IMR-90 (cell line): ENCODE data around the gene FSIP2. TPM values are rescaled to one million over a fixed set of nuclear protein-coding genes. Genes with fewer than 3 reads are reported as not detected.

ENCODE experiments used
- ATAC-seq: fragments of 200-7000 bp; cut with Tn5 transposase; 2 replicates; pipeline ENCODE4 v1.9.1; 2020; ENCODE audit warnings: low read depth, mild to moderate bottlenecking, moderate library complexity
- Bru-seq: library from RNA; stranded (reverse); fragments of 400-500 nt; gene quantifications from one replicate; lab custom pipeline; 2021; lab: Mats Ljungman, UMichigan
- BruChase-seq, 2 experiments: library from RNA; stranded (reverse); fragments of 400-500 nt; gene quantifications; one replicate each; lab custom pipeline; 2021; lab: Mats Ljungman, UMichigan
- BruUV-seq: library from RNA; stranded (reverse); fragments of 400-500 nt; replicated peaks from 2 replicates; lab custom pipeline; 2021; lab: Mats Ljungman, UMichigan
- CTCF ChIA-PET: fragments of 300-600 bp; formaldehyde crosslinking; extraction: SDS; loops from one replicate; lab custom pipeline; 2021; ENCODE audit warnings: antibody characterized with exemption; lab: Yijun Ruan, JAX
- POLR2A ChIA-PET: fragments of 300-600 bp; sonication (Branson Sonifier 250); formaldehyde crosslinking; loops from one replicate; lab custom pipeline; 2022; ENCODE audit warnings: antibody characterized with exemption; ENCODE audit not compliant: unreplicated experiment; lab: Charles Lee
- DNase-seq: peaks from one replicate; pipeline ENCODE4 v3.0.0; 2013
- H2AFZ ChIP-seq: replicated peaks from 2 replicates; pipeline ENCODE3; 2013; ENCODE audit warnings: low read length, mild to moderate bottlenecking; ENCODE audit not compliant: poor library complexity
- H2AK5ac ChIP-seq: 2 replicates; pipeline ENCODE4 v1.6.1; 2013; ENCODE audit warnings: low read depth, low read length, inconsistent platforms
- H2AK9ac ChIP-seq: replicated peaks from 2 replicates; pipeline ENCODE3; 2013; ENCODE audit warnings: mild to moderate bottlenecking, low read depth, low read length, moderate library complexity; ENCODE audit not compliant: poor library complexity
- H2BK120ac ChIP-seq: 2 replicates; pipeline ENCODE4 v1.6.1; 2013; ENCODE audit warnings: low read depth, low read length, inconsistent platforms
- H2BK15ac ChIP-seq: 3 replicates; pipeline ENCODE4 v1.6.1; 2013; ENCODE audit warnings: low read depth, low read length, inconsistent platforms
- H2BK20ac ChIP-seq: 2 replicates; pipeline ENCODE4 v1.6.1; 2013; ENCODE audit warnings: low read depth, mild to moderate bottlenecking, inconsistent platforms, low read length, moderate library complexity
- H2BK5ac ChIP-seq: 2 replicates; pipeline ENCODE4 v1.6.1; 2013; ENCODE audit warnings: mild to moderate bottlenecking, low read depth, low read length, inconsistent platforms; ENCODE audit not compliant: poor library complexity, severe bottlenecking
- H3K14ac ChIP-seq: replicated peaks from 2 replicates; pipeline ENCODE4 v1.6.1; 2013; ENCODE audit warnings: low read depth, low read length, inconsistent platforms
- H3K18ac ChIP-seq: 2 replicates; pipeline ENCODE4 v1.6.1; 2013; ENCODE audit warnings: low read depth, low read length, control low read depth
- H3K23ac ChIP-seq: 2 replicates; pipeline ENCODE4 v1.6.1; 2013; ENCODE audit warnings: low read depth, low read length, inconsistent platforms
- H3K27ac ChIP-seq: 2 replicates; pipeline ENCODE4 v1.5.1; 2013; ENCODE audit warnings: mild to moderate bottlenecking, control low read depth, low read length; ENCODE audit not compliant: insufficient read depth
- H3K27me3 ChIP-seq: 2 replicates; pipeline ENCODE4 v1.6.1; 2013; ENCODE audit warnings: low read length; ENCODE audit not compliant: control insufficient read depth, insufficient read depth
- H3K36me3 ChIP-seq: 2 replicates; pipeline ENCODE4 v1.6.1; 2013; ENCODE audit warnings: low read length, mixed read lengths; ENCODE audit not compliant: control insufficient read depth, insufficient read depth
- H3K4ac ChIP-seq: 2 replicates; pipeline ENCODE4 v1.6.1; 2013; ENCODE audit warnings: low read depth, low read length, inconsistent platforms
- H3K4me1 ChIP-seq: 2 replicates; pipeline ENCODE4 v1.6.1; 2013; ENCODE audit warnings: low read length, mixed read lengths; ENCODE audit not compliant: control insufficient read depth, insufficient read depth
- H3K4me2 ChIP-seq: 2 replicates; pipeline ENCODE4 v1.6.1; 2013; ENCODE audit warnings: low read depth, mild to moderate bottlenecking, control low read depth, low read length, moderate library complexity
- H3K4me3 ChIP-seq: 2 replicates; pipeline ENCODE4 v1.5.1; 2013; ENCODE audit warnings: low read depth, mild to moderate bottlenecking, control low read depth, low read length, moderate library complexity; ENCODE audit not compliant: insufficient read depth
- H3K56ac ChIP-seq: 2 replicates; pipeline ENCODE4 v1.6.1; 2013; ENCODE audit warnings: low read length, inconsistent platforms; ENCODE audit not compliant: insufficient read depth; ENCODE audit errors: extremely low read depth
- H3K79me1 ChIP-seq, 2 experiments: 2 replicates each; pipeline ENCODE4 v1.6.1; 2013; ENCODE audit warnings: low read length in 2 of 2, inconsistent platforms in 1 of 2, low read depth in 1 of 2
- H3K9ac ChIP-seq: 2 replicates; pipeline ENCODE4 v1.6.1; 2013; ENCODE audit warnings: low read depth, low read length, control low read depth
- H3K9me1 ChIP-seq: 2 replicates; pipeline ENCODE4 v1.6.1; 2013; ENCODE audit warnings: low read length, inconsistent platforms; ENCODE audit not compliant: insufficient read depth
- H3K9me3 ChIP-seq: 2 replicates; pipeline ENCODE4 v1.6.1; 2013; ENCODE audit warnings: low read length; ENCODE audit not compliant: control insufficient read depth, insufficient read depth
- H4K20me1 ChIP-seq: 2 replicates; pipeline ENCODE4 v1.6.1; 2013; ENCODE audit warnings: low read length, inconsistent platforms; ENCODE audit not compliant: insufficient read depth
- H4K5ac ChIP-seq: 2 replicates; pipeline ENCODE4 v1.6.1; 2013; ENCODE audit warnings: mild to moderate bottlenecking, low read depth, low read length, control low read depth
- H4K8ac ChIP-seq, 2 experiments: 2 replicates each; pipeline ENCODE4 v1.6.1; 2013; ENCODE audit warnings: low read depth in 2 of 2, low read length in 2 of 2, control low read depth in 1 of 2, inconsistent platforms in 1 of 2
- H4K91ac ChIP-seq: 2 replicates; pipeline ENCODE4 v1.6.1; 2013; ENCODE audit warnings: low read depth, low read length, inconsistent platforms; ENCODE audit not compliant: insufficient read depth
- CEBPB ChIP-seq: IDR thresholded peaks from 2 replicates; pipeline ENCODE4 v1.6.1; 2012; ENCODE audit warnings: low read depth, low read length, improper control_type of control experiment
- FOS ChIP-seq: fragments of 150-350 bp; IDR thresholded peaks from 2 replicates; pipeline ENCODE4 v1.6.1; 2016; ENCODE audit warnings: low read depth, low read length
- MXI1 ChIP-seq: IDR thresholded peaks from 2 replicates; pipeline ENCODE4 v1.6.1; 2012; ENCODE audit warnings: low read depth, mild to moderate bottlenecking, low read length, moderate library complexity, borderline replicate concordance
- NFE2L2 ChIP-seq: fragments of 150-350 bp; IDR thresholded peaks from 2 replicates; pipeline ENCODE4 v1.6.1; 2016; ENCODE audit warnings: low read depth, mild to moderate bottlenecking, low read length
- POLR2A ChIP-seq: IDR thresholded peaks from 2 replicates; pipeline ENCODE4 v1.6.1; 2012; ENCODE audit warnings: mild to moderate bottlenecking, low read depth, low read length
- RAD21 ChIP-seq: IDR thresholded peaks from 2 replicates; pipeline ENCODE4 v1.6.1; 2012; ENCODE audit warnings: low read length, improper control_type of control experiment
- RFX5 ChIP-seq: IDR thresholded peaks from 2 replicates; pipeline ENCODE4 v1.8.0; 2012; ENCODE audit warnings: low read depth, mild to moderate bottlenecking, low read length, moderate library complexity
- SMC3 ChIP-seq: fragments of 150-350 bp; IDR thresholded peaks from 2 replicates; pipeline ENCODE4 v1.6.1; 2016; ENCODE audit warnings: low read depth, mild to moderate bottlenecking, antibody characterized with exemption, low read length, moderate library complexity
- USF2 ChIP-seq: fragments of 150-350 bp; IDR thresholded peaks from 2 replicates; pipeline ENCODE4 v1.6.1; 2017; ENCODE audit warnings: mild to moderate bottlenecking, antibody characterized with exemption, low read length, low read depth
- WGBS, 2 experiments: methylation state at CpG; one replicate each; pipeline versions ENCODE4 v1.1.5 to v1.1.7; 2013; ENCODE audit warnings: missing lambda C conversion rate in 2 of 2; ENCODE audit not compliant: insufficient read length in 1 of 2; ENCODE audit errors: extremely low coverage in 2 of 2; 5-methylcytosine and 5-hydroxymethylcytosine counted together
- dilution Hi-C: fragments of 300-500 bp; cut with HindIII; formaldehyde crosslinking; loops from one replicate; pipeline ENCODE4 v1.14.3; 2018; ENCODE audit warnings: low sequenced_read_pairs; ENCODE audit not compliant: unreplicated experiment
- in situ Hi-C: fragments of 300-500 bp; cut with MboI; formaldehyde crosslinking; loops from 3 replicates; pipeline ENCODE4 v1.14.3; 2019; ENCODE audit warnings: low sequenced_read_pairs, inconsistent platforms, mixed read lengths
- intact Hi-C: fragments of 100-400 bp; cut with micrococcal nuclease; formaldehyde crosslinking; loops from 2 replicates; pipeline ENCODE4 v1.10.0; 2022
- long read RNA-seq: library from polyadenylated mRNA; unstranded; transcript quantifications from one replicate; pipeline ENCODE4 v2.0.0, GENCODE V29; 2021; ENCODE audit not compliant: unreplicated experiment
- polyA plus RNA-seq, 3 experiments: library from polyadenylated mRNA; depleted of rRNA; stranded (reverse); fragments of >200 nt; gene quantifications; 2 replicates each; pipeline ENCODE4 v1.2.3, GENCODE V29; 2012; ENCODE audit warnings: low replicate concordance in 1 of 3
- total RNA-seq: library from RNA; depleted of rRNA; stranded (reverse); fragments of >200 nt; gene quantifications from 2 replicates; pipeline ENCODE4 v1.2.3, GENCODE V29; 2012; rRNA removed

The FSIP2 gene, protein sequence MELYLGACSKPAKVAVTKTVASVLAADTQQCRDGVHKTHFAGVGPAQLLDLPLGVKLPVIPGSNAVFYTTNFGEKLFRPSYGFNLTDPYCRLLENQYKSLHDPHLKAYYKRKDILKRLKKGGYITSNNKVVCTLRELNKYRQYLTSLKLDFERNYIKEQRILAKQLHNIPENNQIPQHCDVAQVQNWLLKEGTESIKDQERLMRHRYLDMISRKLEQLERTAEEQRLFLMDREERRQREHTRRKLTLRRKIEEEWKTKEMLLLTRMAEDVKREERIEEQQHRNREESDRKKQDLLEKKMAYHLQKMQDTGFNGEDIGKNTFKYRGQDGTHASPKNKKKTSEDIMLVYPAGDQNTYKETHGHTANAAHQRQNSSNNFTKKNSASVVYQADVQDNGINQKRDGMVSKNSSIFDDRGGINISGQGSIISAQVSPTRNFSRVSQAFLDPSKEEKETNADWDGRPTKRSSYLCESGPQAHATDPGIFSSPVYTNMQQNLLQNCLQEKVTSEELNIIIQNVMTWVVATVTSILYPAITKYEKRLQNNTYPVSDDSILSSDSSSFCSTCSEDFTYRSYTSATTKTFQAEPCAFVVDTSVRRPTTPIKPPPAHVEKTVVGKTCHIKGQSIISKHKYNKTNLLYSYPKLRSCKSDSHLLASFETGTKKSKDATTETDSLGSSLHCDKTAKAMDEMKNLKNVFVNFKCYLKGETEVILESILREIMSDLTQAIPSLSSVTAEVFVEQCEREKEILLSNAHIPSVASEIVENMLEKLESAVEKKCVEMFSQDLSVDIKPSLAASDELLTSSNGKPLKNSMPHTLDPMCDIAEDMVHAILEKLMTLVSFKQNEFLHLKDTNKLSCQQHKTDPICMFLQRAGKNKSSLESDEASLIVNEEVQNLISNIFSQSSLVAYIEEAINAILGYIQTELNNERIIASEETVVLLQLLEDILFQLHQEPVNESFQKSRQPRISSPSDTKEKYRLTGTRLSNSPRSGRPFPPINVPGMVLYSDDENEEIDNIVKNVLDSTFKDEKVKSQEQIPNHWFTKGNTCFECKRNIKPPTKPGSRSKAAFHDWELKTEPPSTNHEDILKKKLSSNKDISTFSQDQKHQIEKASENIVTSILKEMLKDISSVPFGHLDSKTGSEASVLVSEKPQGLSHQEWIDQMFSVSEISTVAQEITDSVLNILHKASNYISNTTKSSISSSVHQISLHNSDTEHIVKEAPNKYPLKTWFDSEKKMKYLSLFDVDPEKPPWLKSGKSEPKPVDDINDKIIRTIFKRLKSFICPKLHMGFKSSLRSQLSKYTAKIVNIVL (N-terminal part only)
- total RNA-seq, result under 0.01 TPM in 1 of 2 replicates, not detected in the other
- 0.02 TPM in 1 of 2 replicates, not detected in the other for polyA plus RNA-seq (2012; rRNA removed)
- not detected in 2 replicates for polyA plus RNA-seq (2012; cell fraction: cytosol; rRNA removed)
- polyA plus RNA-seq (2012; cell fraction: nucleus; rRNA removed; ENCODE audit: low replicate concordance), result 0.02 TPM in 1 of 2 replicates, not detected in the other
- Bru-seq, nascent RNA, result percentile 13 among the genes with signal in this experiment
- percentile 14 among the genes with signal in this experiment for BruChase-seq, experiment 1, labeled RNA remaining after a 6-hour chase
- percentile 18 among the genes with signal in this experiment for BruChase-seq, experiment 2, labeled RNA remaining after a 2-hour chase
- long read RNA-seq, result 0 reads

DNA sequence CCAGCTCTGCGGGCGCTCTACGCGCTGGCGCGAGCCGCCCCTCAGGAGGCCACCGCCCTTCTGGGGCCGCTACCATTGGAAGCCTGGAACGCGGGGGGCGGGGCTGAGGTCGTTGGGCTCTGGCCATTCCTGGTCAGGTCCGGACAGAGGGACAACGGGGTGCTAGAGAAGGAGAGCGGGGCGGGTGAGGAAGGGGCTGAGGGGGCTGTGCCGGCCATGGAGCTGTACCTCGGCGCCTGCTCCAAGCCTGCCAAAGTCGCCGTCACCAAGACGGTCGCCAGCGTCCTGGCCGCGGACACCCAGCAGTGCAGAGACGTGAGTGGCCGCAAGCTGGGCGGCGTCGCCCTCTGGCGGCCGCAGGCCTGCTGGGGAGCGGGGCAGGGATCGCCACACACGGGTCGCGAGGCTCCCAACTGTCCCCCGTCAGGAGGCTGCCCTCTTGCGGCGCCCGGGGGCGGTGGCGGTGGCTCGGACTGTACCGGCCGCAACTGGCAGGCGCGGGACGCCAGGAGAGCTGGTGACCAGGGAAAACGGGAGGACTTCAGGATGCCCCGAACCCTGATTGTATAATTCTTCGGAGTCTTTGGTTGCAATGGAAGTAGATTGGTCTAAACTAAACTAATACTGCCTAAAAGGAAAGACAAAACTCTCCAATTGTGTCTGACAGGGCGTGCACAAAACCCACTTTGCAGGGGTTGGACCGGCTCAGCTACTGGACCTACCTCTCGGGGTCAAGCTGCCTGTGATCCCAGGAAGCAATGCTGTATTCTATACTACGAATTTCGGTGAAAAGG, at the start of gene FSIP2:
Gene FSIP2, plus strand, starts transcription at position 126 of the 794 bp plus-strand sequence. Its CDS starts 91 bp downstream, at position 217.
- no peak within 1 kb of the TSS for H3K14ac ChIP-seq
- DNase-seq, result peak; percentile 9
- H3K4ac ChIP-seq, result no peak within 1 kb of the TSS
- H3K9ac ChIP-seq, result no peak within 1 kb of the TSS
- H3K9me3 ChIP-seq, result no peaks in the 10 kb centered on the region; the same call in none of the 2 replicates
- H4K5ac ChIP-seq, result no peak within 1 kb of the TSS
- no peaks in the 10 kb centered on the region for H3K9me1 ChIP-seq
- intact Hi-C loops (loop anchor here (10.0 kb wide), 2 partner anchors 516 to 1134 kb away; no protein-coding TSS in a partner anchor), dilution Hi-C loops (no loop called here), in situ Hi-C loops (loop anchor here (25.0 kb wide), 1 partner anchor 1102 kb away; no protein-coding TSS in a partner anchor)
- no TSS peak for BruUV-seq
- H4K91ac ChIP-seq, result no peak within 1 kb of the TSS
- H2BK20ac ChIP-seq, result no peak within 1 kb of the TSS
- H4K8ac ChIP-seq, result no peak within 1 kb of the TSS
- H3K18ac ChIP-seq, result no peak within 1 kb of the TSS
- no peaks in the 10 kb centered on the region for H4K20me1 ChIP-seq
- no peaks in the 10 kb centered on the region for H3K36me3 ChIP-seq
- no peak within 1 kb of the TSS for H2AK9ac ChIP-seq
- no peak within 1 kb of the TSS for H2BK5ac ChIP-seq
- no peaks in the 10 kb centered on the region for H3K4me1 ChIP-seq
- 32% methylated on average over 18 of the region's 59 CpGs; no CpG with 5 or more reads in 1 of the 2 experiments for WGBS, 2 experiments
- H3K56ac ChIP-seq, result no peak within 1 kb of the TSS
- no peak within 1 kb of the TSS for H3K23ac ChIP-seq
- ATAC-seq, result peak; percentile 88
- peak within 1 kb of the TSS; percentile 49 for H2AFZ ChIP-seq
- no peak within 1 kb of the TSS for H2BK120ac ChIP-seq
- no peak within 1 kb of the TSS for H3K27ac ChIP-seq
- POLR2A ChIA-PET, result no interaction called here
- no peak within 1 kb of the TSS for H2AK5ac ChIP-seq
- no peak within 1 kb of the TSS for H2BK15ac ChIP-seq
- H3K4me2 ChIP-seq, result no peak within 1 kb of the TSS; the same call in 1 of the 2 replicates
- H3K4me3 ChIP-seq, result peak within 1 kb of the TSS; percentile 12; the same call in 1 of the 2 replicates
- CTCF ChIA-PET, result interaction anchor here (0.6 to 2.0 kb wide), 5 partner anchors 9 to 155 kb away, joined by 3 to 4 read pairs (median 3); no protein-coding TSS in a partner anchor
- no peaks in the 10 kb centered on the region for H3K27me3 ChIP-seq
- H3K79me1 ChIP-seq, result no peaks in the 10 kb centered on the region
- no peak for TF ChIP-seq CEBPB
- no peak for TF ChIP-seq RFX5
- no peak for TF ChIP-seq NFE2L2
- TF ChIP-seq SMC3, result no peak
- no peak for TF ChIP-seq USF2
- no peak for TF ChIP-seq POLR2A
- no peak for TF ChIP-seq FOS
- peak; percentile 26; the same call in 1 of the 2 replicates for TF ChIP-seq RAD21
- TF ChIP-seq MXI1, result no peak
